ENCODE results near the gene COL1A2. TPM values are rescaled to one million over a fixed set of nuclear protein-coding genes. Genes with fewer than 3 reads are reported as not detected.

COL1A2 gene
- total RNA-seq, 1 donor: 11,912 TPM

DNA sequence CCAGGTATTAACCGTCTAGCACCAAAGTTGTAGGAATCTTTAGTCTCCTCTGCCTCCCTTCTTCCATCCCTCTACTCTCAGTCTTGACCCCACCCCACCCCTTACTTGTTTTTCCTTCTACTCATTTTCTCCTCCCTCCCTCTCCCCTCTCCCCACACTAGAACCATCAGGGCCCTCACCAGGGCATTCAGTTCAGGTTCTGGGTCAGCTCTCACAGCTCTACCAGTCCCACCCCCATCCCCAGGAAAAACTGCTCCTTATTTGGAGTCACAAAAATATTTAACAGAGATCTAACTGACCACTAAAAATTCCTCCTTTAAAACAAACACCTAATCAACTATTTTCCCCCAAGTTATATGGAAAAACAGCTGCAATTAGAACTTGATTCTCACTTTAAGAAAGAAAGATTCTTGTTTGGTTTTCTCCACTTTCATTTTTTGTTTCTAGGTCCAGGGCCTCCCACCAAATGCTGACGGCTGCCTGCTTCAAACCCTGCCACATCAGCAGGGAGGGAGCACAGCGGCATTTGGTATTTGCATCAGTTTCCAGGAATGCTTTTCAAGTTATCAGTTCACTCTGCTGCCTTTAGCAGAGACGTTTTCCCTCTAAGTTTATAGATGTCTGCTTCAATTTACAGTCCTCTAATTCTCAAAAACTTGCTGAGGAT, 2.8 kb upstream of the COL1A2 start:
- H2AFZ ChIP-seq (ENCODE audit: low read length): peak overlapping the region; percentile 66

DNA sequence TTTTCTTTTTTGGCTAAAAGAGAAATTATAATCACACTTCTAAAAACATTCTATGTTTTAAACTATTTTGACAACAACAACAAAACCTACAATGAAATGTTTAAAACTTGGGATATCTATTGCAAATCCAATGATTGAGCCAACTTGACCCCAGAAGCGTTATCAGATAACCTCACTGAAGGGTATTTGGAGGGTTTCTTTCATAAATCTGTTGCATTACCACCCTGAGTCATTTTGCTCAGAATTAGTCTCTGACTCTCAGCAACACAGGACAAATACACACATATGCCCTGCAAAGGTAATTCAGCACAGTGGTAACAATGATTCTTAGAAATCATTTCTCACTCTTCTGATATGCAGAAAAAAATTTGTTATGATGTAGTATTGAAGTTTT, 2.3 kb upstream of the COL1A2 start:
- no peak overlapping the region for H2AFZ ChIP-seq (ENCODE audit: low read length)
- peaks cover 26% of the 10 kb centered on the region for H3K79me2 ChIP-seq (ENCODE audit: insufficient read depth, low read length)
- peaks cover 33% of the 10 kb centered on the region for H3K4me1 ChIP-seq (ENCODE audit: insufficient read depth, low read length)
- peak overlapping the region; percentile 99 for H3K27ac ChIP-seq (ENCODE audit: low read depth, low read length)
- no peak for DNase-seq (ENCODE audit: insufficient read length, low spot score, missing footprints)
- no peaks in the 10 kb centered on the region for H3K27me3 ChIP-seq (ENCODE audit: insufficient read depth, low read length)
- H3K4me2 ChIP-seq (ENCODE audit: insufficient read depth, low read length): peak overlapping the region; percentile 62
- H3K9me3 ChIP-seq (ENCODE audit: low read depth, low read length): no peaks in the 10 kb centered on the region
- peak overlapping the region; percentile 27 for H3K4me3 ChIP-seq (ENCODE audit: insufficient read depth, low read length)
- H4K20me1 ChIP-seq (ENCODE audit: insufficient read depth, low read length): peaks cover 25% of the 10 kb centered on the region
- H3K36me3 ChIP-seq (ENCODE audit: insufficient read depth, low read length): peaks cover 22% of the 10 kb centered on the region
- TF ChIP-seq, protein P1, sequence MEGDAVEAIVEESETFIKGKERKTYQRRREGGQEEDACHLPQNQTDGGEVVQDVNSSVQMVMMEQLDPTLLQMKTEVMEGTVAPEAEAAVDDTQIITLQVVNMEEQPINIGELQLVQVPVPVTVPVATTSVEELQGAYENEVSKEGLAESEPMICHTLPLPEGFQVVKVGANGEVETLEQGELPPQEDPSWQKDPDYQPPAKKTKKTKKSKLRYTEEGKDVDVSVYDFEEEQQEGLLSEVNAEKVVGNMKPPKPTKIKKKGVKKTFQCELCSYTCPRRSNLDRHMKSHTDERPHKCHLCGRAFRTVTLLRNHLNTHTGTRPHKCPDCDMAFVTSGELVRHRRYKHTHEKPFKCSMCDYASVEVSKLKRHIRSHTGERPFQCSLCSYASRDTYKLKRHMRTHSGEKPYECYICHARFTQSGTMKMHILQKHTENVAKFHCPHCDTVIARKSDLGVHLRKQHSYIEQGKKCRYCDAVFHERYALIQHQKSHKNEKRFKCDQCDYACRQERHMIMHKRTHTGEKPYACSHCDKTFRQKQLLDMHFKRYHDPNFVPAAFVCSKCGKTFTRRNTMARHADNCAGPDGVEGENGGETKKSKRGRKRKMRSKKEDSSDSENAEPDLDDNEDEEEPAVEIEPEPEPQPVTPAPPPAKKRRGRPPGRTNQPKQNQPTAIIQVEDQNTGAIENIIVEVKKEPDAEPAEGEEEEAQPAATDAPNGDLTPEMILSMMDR (IDR thresholded peaks at IDR 0.05; ENCODE audit: extremely low read depth, low read depth, low read length): no peak

More for the DNA sequence above, 2.8 kb upstream of the COL1A2 start:
- H3K4me1 ChIP-seq (ENCODE audit: insufficient read depth, low read length): peaks cover 33% of the 10 kb centered on the region
- TF ChIP-seq, protein P1 (IDR thresholded peaks at IDR 0.05; ENCODE audit: extremely low read depth, low read depth, low read length): no peak
- DNase-seq (ENCODE audit: insufficient read length, low spot score, missing footprints): no peak
- no peaks in the 10 kb centered on the region for H3K27me3 ChIP-seq (ENCODE audit: insufficient read depth, low read length)
- H3K9me3 ChIP-seq (ENCODE audit: low read depth, low read length): no peaks in the 10 kb centered on the region
- H3K36me3 ChIP-seq (ENCODE audit: insufficient read depth, low read length): peaks cover 16% of the 10 kb centered on the region
- peak overlapping the region; percentile 62 for H3K4me2 ChIP-seq (ENCODE audit: insufficient read depth, low read length)
- H3K27ac ChIP-seq (ENCODE audit: low read depth, low read length): peak overlapping the region; percentile 99
- peaks cover 22% of the 10 kb centered on the region for H3K79me2 ChIP-seq (ENCODE audit: insufficient read depth, low read length)
- peak overlapping the region; percentile 27 for H3K4me3 ChIP-seq (ENCODE audit: insufficient read depth, low read length)
- peaks cover 21% of the 10 kb centered on the region for H4K20me1 ChIP-seq (ENCODE audit: insufficient read depth, low read length)

DNA sequence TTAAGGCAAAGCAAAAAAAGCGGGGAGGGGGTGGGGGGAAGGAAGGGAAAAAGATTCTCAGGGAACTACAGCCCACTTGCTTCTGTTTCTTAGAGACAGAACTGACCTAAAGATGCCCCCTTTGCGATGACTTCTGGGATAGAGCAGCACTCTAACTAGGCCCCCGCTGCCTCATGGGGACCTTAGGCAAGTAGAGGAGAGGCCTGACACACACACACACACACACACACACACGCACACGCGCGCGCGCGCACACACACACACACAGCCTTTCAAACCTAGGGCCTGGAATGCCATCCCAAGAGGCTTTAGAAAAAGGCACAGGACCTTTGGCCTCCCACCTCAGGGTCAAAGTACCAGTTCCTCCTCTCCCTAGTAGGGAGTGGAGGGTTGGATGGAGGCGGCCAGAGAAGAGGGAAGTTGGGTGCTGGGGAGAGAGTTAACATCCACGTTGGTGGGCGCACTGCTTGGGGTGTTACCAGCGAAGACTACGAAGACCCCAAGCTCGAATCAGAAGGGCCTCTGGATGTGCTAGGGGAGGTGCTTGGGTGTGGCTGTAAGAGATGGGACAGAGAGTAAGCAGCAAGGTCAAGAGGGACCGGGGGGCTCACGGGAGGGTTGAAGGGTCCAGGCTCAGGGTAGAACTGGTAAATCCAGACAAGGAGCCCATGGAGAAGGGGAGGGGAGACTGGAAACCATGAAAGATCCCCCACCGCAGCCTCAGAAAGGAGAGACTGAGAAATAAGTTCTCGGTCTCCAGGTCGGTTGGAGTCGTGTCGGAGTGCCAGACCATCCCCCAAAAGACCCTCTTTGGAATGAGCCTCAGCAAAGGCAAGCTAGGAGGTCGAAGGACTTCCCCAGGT, 1.2 kb upstream of the COL1A2 start:
- Histone ChIP-seq H3K4me1 (ENCODE audit: insufficient read depth, low read length) (peaks cover 33% of the 10 kb centered on the region), H3K27me3 (ENCODE audit: insufficient read depth, low read length) (no peaks in the 10 kb centered on the region), H3K4me2 (ENCODE audit: insufficient read depth, low read length) (peak overlapping the region; percentile 60), H3K9me3 (ENCODE audit: low read depth, low read length) (no peaks in the 10 kb centered on the region), H3K79me2 (ENCODE audit: insufficient read depth, low read length) (peaks cover 37% of the 10 kb centered on the region), H3K4me3 (ENCODE audit: insufficient read depth, low read length) (peak overlapping the region; percentile 34), H2AFZ (ENCODE audit: low read length) (peak overlapping the region; percentile 23), H3K27ac (ENCODE audit: low read depth, low read length) (peak overlapping the region; percentile 99), H4K20me1 (ENCODE audit: insufficient read depth, low read length) (peaks cover 35% of the 10 kb centered on the region), H3K36me3 (ENCODE audit: insufficient read depth, low read length) (peaks cover 32% of the 10 kb centered on the region)
- DNase-seq (ENCODE audit: insufficient read length, low spot score, missing footprints): no peak
- TF ChIP-seq, protein P1 (IDR thresholded peaks at IDR 0.05; ENCODE audit: extremely low read depth, low read depth, low read length): no peak

DNA sequence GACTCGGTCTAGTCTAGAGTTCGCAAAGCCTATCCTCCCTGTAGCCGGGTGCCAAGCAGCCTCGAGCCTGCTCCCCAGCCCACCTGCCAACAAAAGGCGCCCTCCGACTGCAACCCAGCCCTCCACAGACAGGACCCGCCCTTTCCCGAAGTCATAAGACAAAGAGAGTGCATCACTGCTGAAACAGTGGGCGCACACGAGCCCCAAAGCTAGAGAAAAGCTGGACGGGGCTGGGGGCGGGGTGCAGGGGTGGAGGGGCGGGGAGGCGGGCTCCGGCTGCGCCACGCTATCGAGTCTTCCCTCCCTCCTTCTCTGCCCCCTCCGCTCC, 622 bp upstream of the COL1A2 start:
- Histone ChIP-seq H3K36me3 (ENCODE audit: insufficient read depth, low read length) (peaks cover 38% of the 10 kb centered on the region), H3K4me2 (ENCODE audit: insufficient read depth, low read length) (peak overlapping the region; percentile 80), H3K79me2 (ENCODE audit: insufficient read depth, low read length) (peaks cover 43% of the 10 kb centered on the region), H3K27me3 (ENCODE audit: insufficient read depth, low read length) (no peaks in the 10 kb centered on the region), H2AFZ (ENCODE audit: low read length) (no peak overlapping the region), H3K27ac (ENCODE audit: low read depth, low read length) (peak overlapping the region; percentile 99), H3K9me3 (ENCODE audit: low read depth, low read length) (no peaks in the 10 kb centered on the region), H3K4me1 (ENCODE audit: insufficient read depth, low read length) (peaks cover 34% of the 10 kb centered on the region), H3K4me3 (ENCODE audit: insufficient read depth, low read length) (peak overlapping the region; percentile 94), H4K20me1 (ENCODE audit: insufficient read depth, low read length) (peaks cover 41% of the 10 kb centered on the region)
- TF ChIP-seq, protein P1 (IDR thresholded peaks at IDR 0.05; ENCODE audit: extremely low read depth, low read depth, low read length): no peak
- DNase-seq (ENCODE audit: insufficient read length, low spot score, missing footprints): no peak
